ENCODE measurements around the gene USP48.

GRCh38 chr1:21801100-21801499 is 18.2 kb upstream of the USP48 start:
- TF ChIP-seq CTCF (IDR thresholded peaks at IDR 0.05) (no peak), POLR2A (IDR thresholded peaks at IDR 0.05) (no peak)

All from adrenal gland (tissue), 5 donors.